GM12878 (cell line): ENCODE measurements around the gene MYH6. TPM values are rescaled to one million over a fixed set of nuclear protein-coding genes. Genes with fewer than 3 reads are reported as not detected.

ENCODE experiments used
- ATAC-seq: fragments of 200-7000 bp; cut with Tn5 transposase; 3 replicates; pipeline ENCODE4 v1.9.1; 2020; ENCODE audit warnings: mild to moderate bottlenecking, moderate library complexity
- BruUV-seq: library from RNA; stranded (reverse); fragments of 400-500 nt; replicated peaks from 2 replicates; lab custom pipeline; 2021; lab: Mats Ljungman, UMichigan
- CTCF ChIA-PET: fragments of 300-600 bp; sonication (Branson Sonifier 250); formaldehyde crosslinking; extraction: SDS; loops from one replicate; lab custom pipeline; 2021; ENCODE audit warnings: inconsistent platforms; lab: Yijun Ruan, JAX
- POLR2A ChIA-PET: fragments of 350-600 bp; formaldehyde crosslinking; extraction: SDS; loops from one replicate; lab custom pipeline; 2021; ENCODE audit warnings: inconsistent platforms; lab: Charles Lee
- RAD21 ChIA-PET: fragments of 300-600 bp; sonication (Branson Sonifier 250); formaldehyde crosslinking; loops from one replicate; lab custom pipeline; 2023; ENCODE audit warnings: antibody characterized with exemption; ENCODE audit not compliant: unreplicated experiment; lab: Charles Lee
- SMC1A ChIA-PET: fragments of 300-600 bp; sonication (Branson Sonifier 250); formaldehyde crosslinking; loops from one replicate; lab custom pipeline; 2023; ENCODE audit not compliant: unreplicated experiment, uncharacterized antibody; lab: Charles Lee
- DNase-seq: peaks from one replicate; pipeline ENCODE4 v3.0.0-alpha.2; 2011; ENCODE audit warnings: low read depth, low spot score
- FAIRE-seq: peaks from 3 replicates; lab custom pipeline; 2011; peaks lifted over from hg19 to GRCh38; lab: Jason Lieb, UNC
- H2AFZ ChIP-seq: 2 replicates; pipeline ENCODE4 v1.6.0; 2011; ENCODE audit warnings: low read depth, low read length, control low read depth; ENCODE audit not compliant: control insufficient read depth
- H3K27ac ChIP-seq: 2 replicates; pipeline ENCODE4 v1.5.1; 2011; ENCODE audit warnings: control low read depth; ENCODE audit not compliant: control insufficient read depth, insufficient read depth
- H3K27me3 ChIP-seq, 2 experiments: replicated peaks in 1 of 2; 2 replicates each; pipeline versions ENCODE4 v1.6.0 to v1.6.1; 2011; ENCODE audit warnings: low read length in 1 of 2; ENCODE audit not compliant: control insufficient read depth in 2 of 2, insufficient read depth in 2 of 2
- H3K36me3 ChIP-seq, 2 experiments: 2 replicates each; pipeline ENCODE4 v1.5.1; 2011; ENCODE audit warnings: low read length in 1 of 2; ENCODE audit not compliant: control insufficient read depth in 2 of 2, insufficient read depth in 2 of 2
- H3K4me1 ChIP-seq: 2 replicates; pipeline ENCODE4 v1.6.1; 2011; ENCODE audit warnings: mild to moderate bottlenecking, low read length, moderate library complexity, mixed read lengths; ENCODE audit not compliant: control insufficient read depth, insufficient read depth
- H3K4me2 ChIP-seq: 2 replicates; pipeline ENCODE4 v1.6.0; 2011; ENCODE audit warnings: control low read depth; ENCODE audit not compliant: control insufficient read depth, insufficient read depth
- H3K4me3 ChIP-seq: fragments of 200-600 bp; sonication (generic); 2 replicates; pipeline ENCODE4 v1.5.1; 2016
- H3K79me2 ChIP-seq: 2 replicates; pipeline ENCODE4 v1.6.0; 2011; ENCODE audit warnings: low read length; ENCODE audit not compliant: control insufficient read depth, insufficient read depth
- H3K9ac ChIP-seq: 2 replicates; pipeline ENCODE4 v1.8.0; 2011; ENCODE audit warnings: low read length, control low read depth, mixed read lengths; ENCODE audit not compliant: control insufficient read depth, insufficient read depth
- H3K9me3 ChIP-seq: replicated peaks from 3 replicates; pipeline ENCODE4 v1.5.1; 2011; ENCODE audit warnings: mild to moderate bottlenecking, low read length; ENCODE audit not compliant: control insufficient read depth, insufficient read depth
- H4K20me1 ChIP-seq: 2 replicates; pipeline ENCODE4 v1.6.0; 2011; ENCODE audit not compliant: control insufficient read depth, insufficient read depth
- CBFB ChIP-seq: IDR thresholded peaks from 2 replicates; pipeline ENCODE4 v1.6.1; 2016; ENCODE audit warnings: antibody characterized with exemption, low read depth
- CHD2 ChIP-seq: IDR thresholded peaks from 2 replicates; pipeline ENCODE4 v1.6.1; 2011; ENCODE audit warnings: low read depth, low read length, improper control_type of control experiment, borderline replicate concordance
- CHD4 ChIP-seq: fragments of 200-600 bp; sonication (generic); IDR thresholded peaks from 2 replicates; pipeline ENCODE4 v1.6.1; 2016; ENCODE audit warnings: mild to moderate bottlenecking
- DPF2 ChIP-seq: fragments of 450-650 bp; IDR thresholded peaks from 2 replicates; pipeline ENCODE4 v1.6.1; 2017; ENCODE audit warnings: mild to moderate bottlenecking
- EED ChIP-seq: sonication (generic); IDR thresholded peaks from 2 replicates; pipeline ENCODE4 v1.6.1; 2016; ENCODE audit warnings: antibody characterized with exemption, low read depth
- MTA2 ChIP-seq: fragments of 450-650 bp; IDR thresholded peaks from 2 replicates; pipeline ENCODE4 v1.6.1; 2016; ENCODE audit warnings: low read depth, mild to moderate bottlenecking, moderate library complexity
- PRDM15 ChIP-seq: fragments of 450-650 bp; formaldehyde crosslinking; IDR thresholded peaks from 2 replicates; pipeline ENCODE4 v1.4.0; 2020; ENCODE audit warnings: mild to moderate bottlenecking, moderate library complexity
- SMARCA5 ChIP-seq: fragments of 450-650 bp; IDR thresholded peaks from 2 replicates; pipeline ENCODE4 v1.6.1; 2017; ENCODE audit warnings: mild to moderate bottlenecking
- SP1 ChIP-seq: IDR thresholded peaks from one replicate; pipeline ENCODE4 v1.6.1; 2011; ENCODE audit warnings: low read depth, low read length
- ZNF687 ChIP-seq: fragments of 450-650 bp; IDR thresholded peaks from 2 replicates; pipeline ENCODE4 v1.6.1; 2017; ENCODE audit warnings: mild to moderate bottlenecking, moderate library complexity
- WGBS: methylation state at CpG from one replicate; pipeline ENCODE4 v1.1.6; 2016; ENCODE audit warnings: low lambda C conversion rate; ENCODE audit not compliant: insufficient replicate concordance, insufficient coverage; ENCODE audit errors: missing lambda C conversion rate; 5-methylcytosine and 5-hydroxymethylcytosine counted together
- in situ Hi-C: fragments of 300-500 bp; cut with MboI; formaldehyde crosslinking; loops from 9 replicates; pipeline ENCODE4 v1.14.3; 2018; ENCODE audit warnings: mixed read lengths
- intact Hi-C: fragments of 100-400 bp; cut with micrococcal nuclease; formaldehyde crosslinking; loops from one replicate; pipeline ENCODE4 v1.14.2; 2022; ENCODE audit not compliant: unreplicated experiment
- polyA plus RNA-seq, 11 experiments: library from polyadenylated mRNA; depleted of rRNA in 4 of 11; unstranded in 6 of 11; stranded (reverse) in 5 of 11; fragments of >200 nt; fragmentation: Nextera tagmentation in 4 of 11; fragmentation: Illumina TruSeq in 1 of 11; extraction: Ambion mirVana in 4 of 11; extraction: Trizol in 1 of 11; gene quantifications; 1 replicate in 1 of 11; 2 replicates in 10 of 11; pipeline versions ENCODE4 v1.2.1 to v1.2.3, GENCODE V29; 2011 to 2016; ENCODE audit warnings: inconsistent platforms in 2 of 11, missing spikeins in 2 of 11, low read depth in 1 of 11
- total RNA-seq, 4 experiments: library from RNA; depleted of rRNA in 3 of 4; stranded (reverse); fragments of >200 nt in 3 of 4; fragmentation: Illumina TruSeq in 1 of 4; extraction: Trizol in 1 of 4; gene quantifications; 2 replicates each; pipeline versions ENCODE4 v1.2.1 to v1.2.3, GENCODE V29; 2013 to 2021

The MYH6 gene
- total and polyA plus RNA-seq, 10 of the 15 experiments (the other 5 are each of a cell fraction or from before 2014, with no cell fraction given): 0.01 to 0.84 (median 0.05) TPM; not detected in 7

- no peak for TF ChIP-seq ZNF687
Measured at GRCh38 chr14:23360496-23360895, 47.6 kb downstream of the MYH6 start (continued).

- ATAC-seq (no peak), DNase-seq (no peak), FAIRE-seq (no peak)
- ChIA-PET CTCF (interaction anchor here (0.9 to 1.4 kb wide), 6 partner anchors 17 to 239 kb away, joined by 3 to 5 read pairs (median 4); no protein-coding TSS in a partner anchor), SMC1A (no interaction called here), RAD21 (interaction anchor here (1.4 kb wide), 1 partner anchor 239 kb away, joined by 4 read pairs; no protein-coding TSS in a partner anchor), POLR2A (no interaction called here)
- Histone ChIP-seq H3K9me3 (no peaks in the 10 kb centered on the region), H3K4me3 (no peak overlapping the region), H4K20me1 (no peaks in the 10 kb centered on the region), H3K79me2 (no peaks in the 10 kb centered on the region), H2AFZ (no peak overlapping the region), H3K27ac (no peak overlapping the region), H3K27me3 (peaks cover 0 to 7% of the 10 kb centered on the region in 2 experiments; a peak in 3 of 4 replicates), H3K4me2 (no peak overlapping the region), H3K36me3 (no peaks in the 10 kb centered on the region), H3K9ac (no peak overlapping the region), H3K4me1 (no peaks in the 10 kb centered on the region)
- no TSS peak for BruUV-seq
- WGBS: 37% methylated on average over 17 of the region's 22 CpGs
- in situ Hi-C loops: no loop called here
- intact Hi-C loops: no loop called here
- TF ChIP-seq EED (no peak), SP1 (no peak), MTA2 (no peak), CHD4 (no peak), DPF2 (no peak), SMARCA5 (no peak), PRDM15 (CRISPR knock-in tag) (no peak), CHD2 (no peak), CBFB (no peak)
Measured at GRCh38 chr14:23359722-23360447, 48.2 kb downstream of the MYH6 start.
